Measurements from ENCODE around the gene WNT7B. TPM values are rescaled to one million over a fixed set of nuclear protein-coding genes. Genes with fewer than 3 reads are reported as not detected.

Gene WNT7B
- total and polyA plus RNA-seq, 2 of the 8 experiments (the other 6 are each of a cell fraction or from before 2014, with no cell fraction given) = 0.14 to 0.24 TPM

DNA sequence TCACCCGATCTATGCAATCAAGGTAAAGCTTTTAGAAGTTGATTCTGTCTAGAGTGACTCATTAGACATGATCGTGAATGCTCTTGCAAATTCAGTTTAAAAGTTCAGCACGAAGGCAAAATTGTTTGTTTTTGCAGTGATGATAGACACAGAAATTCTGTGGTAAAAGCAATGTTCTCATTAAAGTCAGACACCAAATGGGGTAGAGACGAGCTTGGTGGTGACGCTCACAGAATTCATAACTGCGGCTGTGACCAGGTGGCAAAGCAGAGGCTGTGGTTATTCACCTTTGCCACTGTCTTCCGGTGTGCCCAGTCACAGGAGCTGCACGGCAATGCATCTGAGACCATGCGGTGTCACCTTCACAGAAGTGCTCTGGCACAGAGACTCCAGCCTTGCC, 83.4 kb downstream of the WNT7B start:
- POLR2A ChIA-PET (ENCODE audit: partially characterized antibody) = interaction anchor here (1.2 kb wide), 1 partner anchor 17 kb away, joined by 3 read pairs; no protein-coding TSS in a partner anchor
- H3K4ac ChIP-seq (replicated peaks; ENCODE audit: insufficient read length, low read depth, low read length) = no peak overlapping the region
- H3K4me1 ChIP-seq (replicated peaks in 1 of 4; ENCODE audit: control insufficient read depth in 3 of 4, insufficient read depth in 4 of 4, low read length in 3 of 4) = peaks cover 0 to 20% (median 14%) of the 10 kb centered on the region in 4 experiments; a peak in 6 of 7 replicates
- H3K23ac ChIP-seq (ENCODE audit: insufficient read length) = no peak overlapping the region
- H2BK15ac ChIP-seq (ENCODE audit: low read length) = no peak overlapping the region
- H2BK120ac ChIP-seq (replicated peaks; ENCODE audit: low read depth, low read length) = no peak overlapping the region
- no peak overlapping the region for H3K56ac ChIP-seq (replicated peaks; ENCODE audit: insufficient read length, low read depth, low read length)
- H3K79me1 ChIP-seq (ENCODE audit: low read depth, low read length) = no peaks in the 10 kb centered on the region
- no peak for TF ChIP-seq SRF (IDR thresholded peaks at IDR 0.05; ENCODE audit: low read depth, low read length)
- no peak for TF ChIP-seq GTF2F1 (IDR thresholded peaks at IDR 0.05; ENCODE audit: borderline replicate concordance, low read depth, low read length)
- TF ChIP-seq, protein P1, sequence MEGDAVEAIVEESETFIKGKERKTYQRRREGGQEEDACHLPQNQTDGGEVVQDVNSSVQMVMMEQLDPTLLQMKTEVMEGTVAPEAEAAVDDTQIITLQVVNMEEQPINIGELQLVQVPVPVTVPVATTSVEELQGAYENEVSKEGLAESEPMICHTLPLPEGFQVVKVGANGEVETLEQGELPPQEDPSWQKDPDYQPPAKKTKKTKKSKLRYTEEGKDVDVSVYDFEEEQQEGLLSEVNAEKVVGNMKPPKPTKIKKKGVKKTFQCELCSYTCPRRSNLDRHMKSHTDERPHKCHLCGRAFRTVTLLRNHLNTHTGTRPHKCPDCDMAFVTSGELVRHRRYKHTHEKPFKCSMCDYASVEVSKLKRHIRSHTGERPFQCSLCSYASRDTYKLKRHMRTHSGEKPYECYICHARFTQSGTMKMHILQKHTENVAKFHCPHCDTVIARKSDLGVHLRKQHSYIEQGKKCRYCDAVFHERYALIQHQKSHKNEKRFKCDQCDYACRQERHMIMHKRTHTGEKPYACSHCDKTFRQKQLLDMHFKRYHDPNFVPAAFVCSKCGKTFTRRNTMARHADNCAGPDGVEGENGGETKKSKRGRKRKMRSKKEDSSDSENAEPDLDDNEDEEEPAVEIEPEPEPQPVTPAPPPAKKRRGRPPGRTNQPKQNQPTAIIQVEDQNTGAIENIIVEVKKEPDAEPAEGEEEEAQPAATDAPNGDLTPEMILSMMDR (IDR thresholded peaks at IDR 0.05; ENCODE audit: control extremely low read depth in 1 of 3, insufficient read depth in 1 of 3, low read depth in 1 of 3, low read length in 3 of 3) = no peak
- H2BK20ac ChIP-seq (ENCODE audit: low read length) = no peak overlapping the region
- peaks cover 0 to 7% (median under 1%) of the 10 kb centered on the region in 4 experiments; a peak in 3 of 7 replicates for H3K27me3 ChIP-seq (replicated peaks in 1 of 4; ENCODE audit: control insufficient read depth in 3 of 4, extremely low read depth in 1 of 4, insufficient read depth in 3 of 4, low read length in 3 of 4)
- H3K9me3 ChIP-seq (ENCODE audit: insufficient read depth in 2 of 2, low read depth in 1 of 2, low read length in 1 of 2) = no peaks in the 10 kb centered on the region
- H3K79me2 ChIP-seq (ENCODE audit: control insufficient read depth in 1 of 2, insufficient read depth in 2 of 2, low read length in 2 of 2) = no peaks in the 10 kb centered on the region
- no peaks in the 10 kb centered on the region for H3K36me3 ChIP-seq (ENCODE audit: control insufficient read depth in 2 of 4, insufficient read depth in 4 of 4, low read length in 3 of 4)
- H4K91ac ChIP-seq (replicated peaks; ENCODE audit: insufficient read length, low read length) = no peak overlapping the region
- no peak for DNase-seq (ENCODE audit: low read depth in 1 of 2, low spot score in 2 of 2)
- no peak overlapping the region for H4K5ac ChIP-seq (ENCODE audit: insufficient read length, low read depth, low read length)
- no peak overlapping the region for H3K4me2 ChIP-seq (ENCODE audit: insufficient read depth in 1 of 2, low read depth in 2 of 2, low read length in 2 of 2)
- no peak overlapping the region for H2BK12ac ChIP-seq (ENCODE audit: low read depth, low read length)
- H3K9ac ChIP-seq (replicated peaks in 1 of 4; ENCODE audit: extremely low read depth in 1 of 4, low read depth in 3 of 4, low read length in 3 of 4) = no peak overlapping the region
- H2AFZ ChIP-seq (ENCODE audit: low read length) = no peak overlapping the region
- no peak overlapping the region for H3K4me3 ChIP-seq (ENCODE audit: extremely low read depth in 1 of 4, insufficient read depth in 2 of 4, low read depth in 3 of 4, low read length in 4 of 4)
- no peak overlapping the region for H3K14ac ChIP-seq (ENCODE audit: insufficient read length)
- 78% methylated on average over 9 of the region's 9 CpGs; no CpG with 5 or more reads in 1 of the 2 experiments for WGBS, 2 experiments (ENCODE audit: extremely low coverage in 1 of 2, insufficient coverage in 1 of 2, insufficient read length in 1 of 2, insufficient replicate concordance in 2 of 2, low coverage in 1 of 2, low lambda C conversion rate in 2 of 2, missing lambda C conversion rate in 1 of 2)
- no peak overlapping the region for H3K27ac ChIP-seq (ENCODE audit: low read depth, low read length)
- no peak overlapping the region for H2BK5ac ChIP-seq (ENCODE audit: low read depth, low read length)
- H4K8ac ChIP-seq (ENCODE audit: extremely low read depth, insufficient read depth, low read length) = no peak overlapping the region
- H3K23me2 ChIP-seq (ENCODE audit: low read depth, low read length) = no peaks in the 10 kb centered on the region; the same call in 1 of the 2 replicates
- no peak for FAIRE-seq
- H3K18ac ChIP-seq (ENCODE audit: extremely low read depth, low read length) = no peak overlapping the region
- CTCF ChIA-PET (ENCODE audit: partially characterized antibody) = interaction anchor here (1.2 to 6.6 kb wide), 3 partner anchors 16 to 101 kb away, joined by 3 to 39 read pairs (median 11); no protein-coding TSS in a partner anchor
- H4K20me1 ChIP-seq (replicated peaks in 1 of 2; ENCODE audit: control insufficient read depth in 1 of 2, insufficient read depth in 2 of 2, low read length in 2 of 2) = peaks cover 0 to 2% of the 10 kb centered on the region in 2 experiments
- H2AK5ac ChIP-seq (ENCODE audit: low read depth, low read length) = no peak overlapping the region
